Posterior vena cava (tissue), 2 donors: ENCODE measurements around the gene SPATA31A3. TPM values are rescaled to one million over a fixed set of nuclear protein-coding genes. Genes with fewer than 3 reads are reported as not detected.
"Not testable (repeated sequence)": the region's sequence is repeated elsewhere in the genome, so short reads cannot be mapped to it uniquely, and the experiment has no call there.

Experiments
- DNase-seq: peaks from one replicate; pipeline ENCODE4 v3.0.0-alpha.2; 2020; ENCODE audit warnings: low spot score
- intact Hi-C, 2 donors: fragments of 100-400 bp; cut with DNase I; formaldehyde crosslinking; loops; one replicate each; pipeline versions ENCODE4 v1.14.1 to v1.14.2; 2022 to 2023
- long read RNA-seq, 2 donors: library from polyadenylated mRNA; unstranded; transcript quantifications; one replicate each; pipeline ENCODE4 v2.0.0, GENCODE V29; 2020 to 2021
- total RNA-seq, 2 donors: library from RNA; stranded (reverse); fragmentation: NEBNext Ultra II Directional; extraction: Animal tissue kit (Norgen Biotek cat#: 25700); gene quantifications; one replicate each; pipeline ENCODE4 v1.2.1, GENCODE V29; 2021
- donor health status: DM: yes; HTN: yes; CAD: no.
- donor health status: DM: yes; HTN: yes; CAD: no.

Gene SPATA31A3
- total RNA-seq, result not detected
- long read RNA-seq, donor 1, result 0 reads
- long read RNA-seq, donor 2, result 0 reads

DNA sequence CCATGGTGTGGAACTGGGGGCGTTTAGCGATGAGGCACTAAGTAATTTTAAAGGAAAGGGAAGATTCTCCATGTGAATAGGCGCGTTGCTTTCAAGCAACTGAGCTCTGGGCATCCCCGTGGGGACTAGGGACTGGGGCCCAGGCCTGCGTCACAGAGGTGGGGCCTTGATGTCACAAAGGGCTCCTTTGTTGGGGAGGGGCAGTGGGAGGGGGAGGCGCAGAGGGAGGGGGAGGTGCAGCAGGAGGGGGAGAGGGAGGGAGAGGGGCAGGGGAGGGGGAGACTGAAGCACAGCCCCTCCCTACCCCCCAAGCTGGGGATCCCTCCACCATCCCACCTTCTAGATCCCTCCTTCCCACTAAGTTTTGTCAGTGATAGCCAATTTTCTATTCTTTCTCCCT is at the start of gene SPATA31A3:
TSS of gene SPATA31A3 (minus strand) at position 101 of the 400 bp plus-strand sequence. CDS start at position 72, 29 bp downstream.
- intact Hi-C loops, DNase-seq: not testable (repeated sequence)

DNA sequence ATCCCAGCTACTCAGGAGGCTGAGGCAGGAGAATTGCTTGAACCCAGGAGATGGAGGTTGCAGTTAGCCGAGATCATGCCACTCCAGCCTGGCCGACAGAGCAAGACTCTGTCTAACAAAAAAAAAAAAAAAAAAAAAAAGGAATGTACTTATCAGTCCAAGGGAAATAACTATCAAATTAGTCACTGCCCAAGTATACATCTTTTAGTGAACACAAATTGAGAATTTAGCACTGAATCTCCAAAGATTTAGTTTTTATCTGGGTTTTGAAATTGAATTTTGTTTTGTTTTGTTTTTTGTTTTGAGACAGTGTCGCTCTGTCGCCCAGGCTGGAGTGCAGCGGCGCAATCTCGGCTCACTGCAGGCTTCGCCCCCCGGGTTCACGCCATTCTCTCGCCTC is 39.8 kb downstream of the SPATA31A3 start:
- intact Hi-C loops, DNase-seq: not testable (repeated sequence)

DNA sequence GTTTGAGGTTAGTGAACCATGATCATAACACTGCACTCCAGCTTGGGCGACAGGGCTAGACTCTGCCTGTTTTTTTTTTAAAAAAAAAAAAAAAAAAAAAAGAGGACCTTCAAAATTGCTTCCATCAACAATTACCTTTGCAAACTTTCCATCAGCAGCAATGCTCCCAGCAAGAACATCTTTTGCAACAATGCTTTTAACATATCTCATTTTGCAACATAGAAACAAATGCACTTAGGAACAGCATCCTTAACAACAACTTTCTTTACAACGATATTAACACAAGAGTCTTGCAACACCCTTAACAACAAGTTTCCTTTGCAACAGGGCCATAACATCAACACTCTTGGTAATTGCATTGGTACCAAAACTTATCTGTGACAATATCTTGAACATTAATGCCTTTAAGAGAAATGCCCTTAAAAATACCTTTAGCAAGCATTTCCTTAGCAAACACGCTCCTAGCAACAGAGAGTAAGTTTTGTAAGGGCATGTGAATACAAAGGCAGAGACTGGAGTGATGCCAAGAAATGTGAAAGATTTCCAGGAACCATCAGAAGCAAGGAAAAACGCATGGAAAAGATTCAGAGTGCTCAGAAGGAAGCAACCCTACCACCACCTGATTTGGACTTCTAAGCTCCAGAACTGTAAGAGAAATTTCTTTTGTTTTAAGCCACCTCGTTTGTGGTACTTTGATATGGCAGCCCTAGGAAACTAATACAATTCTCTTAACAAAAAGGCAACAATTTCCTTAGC is 49.8 kb downstream of the SPATA31A3 start:
- DNase-seq, intact Hi-C loops: not testable (repeated sequence)

DNA sequence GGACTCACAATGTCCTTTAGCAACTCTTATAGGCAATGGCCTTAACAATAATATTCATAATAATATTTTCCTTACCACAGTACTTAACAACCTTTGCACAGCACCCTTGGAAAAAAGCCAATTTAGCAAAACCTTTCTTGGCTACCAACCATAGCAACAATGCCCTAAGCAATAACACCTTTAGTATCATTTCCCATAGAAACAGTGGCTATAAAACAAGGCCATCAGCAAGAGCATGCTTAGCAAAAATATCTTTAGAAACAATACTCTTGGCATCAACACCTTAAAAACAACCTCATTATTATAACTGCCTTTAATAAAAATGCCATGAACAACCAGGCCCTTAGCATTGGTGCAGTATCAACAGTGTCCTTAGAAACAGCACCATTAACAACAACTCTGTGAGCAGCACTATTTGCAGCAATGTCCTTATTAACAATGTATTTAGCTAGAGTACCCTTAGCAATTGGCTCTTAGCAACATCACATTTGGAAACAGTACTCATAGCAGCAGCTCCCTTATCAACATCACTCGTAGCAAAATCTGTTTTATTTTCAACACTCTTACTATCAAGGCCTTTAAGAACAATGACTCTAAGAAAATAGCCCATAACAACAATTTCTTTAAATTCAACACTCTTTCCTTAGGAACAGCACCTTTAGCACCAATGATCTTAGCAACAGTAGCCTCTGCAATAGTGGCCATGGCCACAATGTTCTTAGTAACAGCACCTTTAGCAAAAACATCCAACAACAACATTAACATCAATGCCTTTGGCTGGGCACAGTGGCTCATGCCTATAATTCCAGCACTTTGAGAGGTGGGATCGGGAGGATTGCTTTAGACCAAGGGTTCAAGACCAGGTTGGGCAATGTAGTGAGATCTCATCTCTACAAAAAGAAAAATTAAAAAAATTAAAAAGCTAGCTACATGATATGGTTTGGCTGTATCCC is 52.2 kb downstream of the SPATA31A3 start:
- intact Hi-C loops, DNase-seq: not testable (repeated sequence)

DNA sequence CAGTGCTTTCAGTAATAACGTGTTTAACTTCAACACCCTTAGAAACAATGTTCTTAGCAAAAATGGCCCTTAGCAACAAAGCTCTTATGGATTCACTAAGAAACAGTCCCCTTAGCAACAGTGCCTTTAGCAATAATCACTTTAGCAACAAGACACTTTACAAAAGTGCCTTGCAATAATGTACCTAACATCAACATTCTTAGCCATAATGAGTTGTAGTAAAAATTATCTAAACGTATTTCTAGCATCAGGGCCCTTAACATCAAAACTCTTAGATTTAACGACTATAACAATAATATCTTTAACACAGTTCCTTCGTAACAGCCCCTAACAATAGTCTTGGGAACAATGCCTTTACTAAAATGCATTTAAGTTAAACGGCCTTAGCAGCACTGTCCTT is 54.0 kb downstream of the SPATA31A3 start:
- intact Hi-C loops, DNase-seq: not testable (repeated sequence)

DNA sequence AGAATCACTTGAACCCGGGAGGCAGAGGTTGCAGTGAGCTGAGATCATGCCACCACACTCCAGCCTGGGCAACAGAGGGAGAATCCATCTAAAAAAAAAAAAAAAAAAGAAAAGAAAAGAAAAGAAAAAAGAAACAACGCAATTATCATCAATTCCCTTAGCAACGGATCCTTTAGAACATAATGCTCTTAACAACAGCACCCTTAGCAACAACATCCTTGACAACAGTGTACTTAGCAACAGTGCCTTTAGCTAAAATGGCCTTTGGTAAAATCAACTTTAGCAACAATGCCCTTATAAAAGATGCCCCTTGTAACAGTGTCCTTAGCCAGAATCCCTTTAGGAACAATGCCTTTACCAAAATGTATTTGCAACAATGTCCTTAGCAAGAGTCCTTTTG is 54.7 kb downstream of the SPATA31A3 start:
- intact Hi-C loops, DNase-seq: not testable (repeated sequence)

Other genes starting within 250 kb of the SPATA31A3 start
- 1 to 10 TPM; 4.3 to 5.0 TPM for gene ZNF658, start 91.8 kb downstream of the SPATA31A3 start, total RNA-seq